Measurements from ENCODE around the gene JAZF1. TPM values are rescaled to one million over a fixed set of nuclear protein-coding genes. Genes with fewer than 3 reads are reported as not detected.

JAZF1 gene
- total and polyA plus RNA-seq, 10 of the 15 experiments (the other 5 are each of a cell fraction or from before 2014, with no cell fraction given): 0.04 to 0.82 (median 0.15) TPM; not detected in 3

GRCh38 chr7:28102797-28103196 is 77.8 kb downstream of the JAZF1 start:
- intact Hi-C loops (cut with micrococcal nuclease; ENCODE audit: unreplicated experiment) (no loop called here), in situ Hi-C loops (cut with MboI) (no loop called here)
- ChIA-PET POLR2A (no interaction called here), SMC1A (ENCODE audit: uncharacterized antibody, unreplicated experiment) (no interaction called here), CTCF (interaction anchor here (1.3 kb wide), 1 partner anchor 9 kb away, joined by 4 read pairs; no protein-coding TSS in a partner anchor), RAD21 (ENCODE audit: unreplicated experiment) (no interaction called here)
- DNase-seq (ENCODE audit: low read depth, low spot score): no peak
- Histone ChIP-seq H3K9ac (ENCODE audit: control insufficient read depth, insufficient read depth, low read length) (no peak overlapping the region), H3K9me3 (replicated peaks; ENCODE audit: control insufficient read depth, insufficient read depth, low read length) (no peaks in the 10 kb centered on the region), H3K79me2 (ENCODE audit: control insufficient read depth, insufficient read depth, low read length) (no peaks in the 10 kb centered on the region), H3K27ac (ENCODE audit: control insufficient read depth, insufficient read depth) (no peak overlapping the region), H3K27me3 (replicated peaks in 1 of 2; ENCODE audit: control insufficient read depth in 2 of 2, insufficient read depth in 2 of 2, low read length in 1 of 2) (no peaks in the 10 kb centered on the region; a peak in 2 of 4 replicates), H3K4me2 (ENCODE audit: control insufficient read depth, insufficient read depth) (no peak overlapping the region), H2AFZ (ENCODE audit: control insufficient read depth, low read depth, low read length) (no peak overlapping the region), H3K4me3 (no peak overlapping the region), H3K36me3 (ENCODE audit: control insufficient read depth in 2 of 2, insufficient read depth in 2 of 2, low read length in 1 of 2) (no peaks in the 10 kb centered on the region), H4K20me1 (ENCODE audit: control insufficient read depth, insufficient read depth) (no peaks in the 10 kb centered on the region), H3K4me1 (ENCODE audit: control insufficient read depth, insufficient read depth, low read length) (no peaks in the 10 kb centered on the region)
- no peak for ATAC-seq
- TF ChIP-seq, protein P1, sequence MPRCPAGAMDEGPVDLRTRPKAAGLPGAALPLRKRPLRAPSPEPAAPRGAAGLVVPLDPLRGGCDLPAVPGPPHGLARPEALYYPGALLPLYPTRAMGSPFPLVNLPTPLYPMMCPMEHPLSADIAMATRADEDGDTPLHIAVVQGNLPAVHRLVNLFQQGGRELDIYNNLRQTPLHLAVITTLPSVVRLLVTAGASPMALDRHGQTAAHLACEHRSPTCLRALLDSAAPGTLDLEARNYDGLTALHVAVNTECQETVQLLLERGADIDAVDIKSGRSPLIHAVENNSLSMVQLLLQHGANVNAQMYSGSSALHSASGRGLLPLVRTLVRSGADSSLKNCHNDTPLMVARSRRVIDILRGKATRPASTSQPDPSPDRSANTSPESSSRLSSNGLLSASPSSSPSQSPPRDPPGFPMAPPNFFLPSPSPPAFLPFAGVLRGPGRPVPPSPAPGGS (IDR thresholded peaks at IDR 0.05; ENCODE audit: borderline replicate concordance, insufficient read depth, low read depth, low read length, poor library complexity, severe bottlenecking): no peak
- no peak for TF ChIP-seq DPF2 (IDR thresholded peaks at IDR 0.05)
- TF ChIP-seq SMAD1 (IDR thresholded peaks at IDR 0.05; ENCODE audit: low read depth, partially characterized antibody): no peak
- no peak for TF ChIP-seq NR2F1 (conservative IDR thresholded peaks at IDR 0.05)
- no peak for TF ChIP-seq ELK1 (IDR thresholded peaks at IDR 0.05; ENCODE audit: low read depth, low read length)
- TF ChIP-seq CREB1 (IDR thresholded peaks at IDR 0.05; ENCODE audit: low read depth): no peak
- TF ChIP-seq SMARCA5 (IDR thresholded peaks at IDR 0.05): no peak
- TF ChIP-seq HDGF (IDR thresholded peaks at IDR 0.05): no peak
- no peak for TF ChIP-seq BMI1 (IDR thresholded peaks at IDR 0.05; ENCODE audit: borderline replicate concordance)
- no TSS peak for BruUV-seq (replicated peaks)
- WGBS (ENCODE audit: insufficient coverage, insufficient replicate concordance, low lambda C conversion rate, missing lambda C conversion rate): 53% methylated on average over 6 of the region's 6 CpGs
- no peak for FAIRE-seq
